Metanephros (tissue), 1 donor: ENCODE measurements around the gene NUTM2B. TPM values are rescaled to one million over a fixed set of nuclear protein-coding genes. Genes with fewer than 3 reads are reported as not detected.

Experiments used
- total RNA-seq: library from RNA; depleted of rRNA; stranded (reverse); fragments of >200 nt; gene quantifications from one replicate; pipeline ENCODE4 v1.2.3, GENCODE V29; 2014

NUTM2B gene
- 0.23 TPM for total RNA-seq

GRCh38 chr10:79702927-79703326 is at the start of gene NUTM2B:
TSS of gene NUTM2B (plus strand) at chr10:79703227. CDS start at chr10:79703610, 383 bp downstream.

Other genes with a start within 250 kb of the NUTM2B start
- 0.12 TPM for gene EIF5AL1, start 190.7 kb upstream of the NUTM2B start, total RNA-seq
- not detected for gene SFTPA2, start 142.8 kb upstream of the NUTM2B start, total RNA-seq
- 0.88 TPM for gene SFTPA1, start 92.3 kb upstream of the NUTM2B start, total RNA-seq
- gene NUTM2E, start 123.5 kb downstream of the NUTM2B start, total RNA-seq, result 0.76 TPM
- gene SFTPD, start 245.9 kb downstream of the NUTM2B start, total RNA-seq, result 0.53 TPM